HepG2 (cell line): Measurements from ENCODE around the gene RDH16. TPM values are rescaled to one million over a fixed set of nuclear protein-coding genes. Genes with fewer than 3 reads are reported as not detected.

ENCODE experiments used
- ARNTL ChIP-seq: sonication (generic); formaldehyde crosslinking; IDR thresholded peaks from 2 replicates; pipeline ENCODE4 v1.4.0; 2020; ENCODE audit warnings: mild to moderate bottlenecking, missing genetic modification reagents
- CHD2 ChIP-seq: IDR thresholded peaks from 2 replicates; pipeline ENCODE4 v1.6.1; 2011; ENCODE audit warnings: low read depth, low read length, improper control_type of control experiment
- CTCF ChIP-seq: sonication (generic); formaldehyde crosslinking; IDR thresholded peaks from 2 replicates; pipeline ENCODE4 v1.5.0; 2020; ENCODE audit warnings: mild to moderate bottlenecking, missing genetic modification reagents, moderate library complexity
- HHEX ChIP-seq: IDR thresholded peaks from 2 replicates; pipeline ENCODE4 v1.6.1; 2016; ENCODE audit warnings: control low read depth
- HMG20A ChIP-seq: IDR thresholded peaks from 2 replicates; pipeline ENCODE4 v1.6.1; 2016; ENCODE audit warnings: borderline replicate concordance
- HMGA1 ChIP-seq: sonication (generic); formaldehyde crosslinking; conservative IDR thresholded peaks from 2 replicates; pipeline ENCODE4 v1.4.0; 2020; ENCODE audit warnings: missing genetic modification reagents
- NCOA2 ChIP-seq: sonication (generic); formaldehyde crosslinking; IDR thresholded peaks from 2 replicates; pipeline ENCODE4 v1.8.0; 2022; ENCODE audit warnings: inconsistent platforms
- PHF5A ChIP-seq: IDR thresholded peaks from one replicate; pipeline ENCODE4 v1.6.1; 2018; ENCODE audit warnings: low read depth, missing genetic modification reagents; ENCODE audit not compliant: unreplicated experiment
- SNAPC2 ChIP-seq: sonication (generic); formaldehyde crosslinking; IDR thresholded peaks from 2 replicates; pipeline ENCODE4 v1.8.1; 2022; ENCODE audit warnings: mild to moderate bottlenecking, missing genetic modification reagents
- SP4 ChIP-seq: sonication (generic); formaldehyde crosslinking; IDR thresholded peaks from 2 replicates; pipeline ENCODE4 v1.8.1; 2023; ENCODE audit warnings: mild to moderate bottlenecking, missing genetic modification reagents
- TBL1XR1 ChIP-seq: fragments of 150-350 bp; IDR thresholded peaks from 2 replicates; pipeline ENCODE4 v1.6.1; 2014; ENCODE audit warnings: borderline replicate concordance, low read length; ENCODE audit not compliant: partially characterized antibody
- YEATS2 ChIP-seq: sonication (generic); formaldehyde crosslinking; IDR thresholded peaks from 2 replicates; pipeline ENCODE4 v1.4.0; 2020; ENCODE audit warnings: missing genetic modification reagents, borderline replicate concordance
- ZBTB34 ChIP-seq: sonication (generic); formaldehyde crosslinking; IDR thresholded peaks from 2 replicates; pipeline ENCODE4 v1.8.0; 2022; ENCODE audit warnings: mild to moderate bottlenecking, missing genetic modification reagents
- ZBTB39 ChIP-seq: sonication (generic); formaldehyde crosslinking; IDR thresholded peaks from 2 replicates; pipeline ENCODE4 v1.5.0; 2020; ENCODE audit warnings: missing genetic modification reagents
- ZFP82 ChIP-seq: sonication (generic); formaldehyde crosslinking; IDR thresholded peaks from 2 replicates; pipeline ENCODE4 v1.5.1; 2020; ENCODE audit warnings: mild to moderate bottlenecking, missing genetic modification reagents, borderline replicate concordance
- ZFY ChIP-seq: sonication (generic); formaldehyde crosslinking; IDR thresholded peaks from 2 replicates; pipeline ENCODE4 v1.4.0; 2020; ENCODE audit warnings: missing genetic modification reagents
- ZNF124 ChIP-seq: sonication (generic); formaldehyde crosslinking; IDR thresholded peaks from 2 replicates; pipeline ENCODE4 v1.4.0; 2020; ENCODE audit warnings: missing genetic modification reagents
- ZNF710 ChIP-seq: sonication (generic); formaldehyde crosslinking; IDR thresholded peaks from 2 replicates; pipeline ENCODE4 v1.5.0; 2020; ENCODE audit warnings: mild to moderate bottlenecking, missing genetic modification reagents, borderline replicate concordance
- ZNF746 ChIP-seq: sonication (generic); formaldehyde crosslinking; IDR thresholded peaks from 2 replicates; pipeline ENCODE4 v1.8.0; 2022; ENCODE audit warnings: mild to moderate bottlenecking, missing genetic modification reagents
- ZNF770 ChIP-seq: sonication (generic); formaldehyde crosslinking; IDR thresholded peaks from 2 replicates; pipeline ENCODE4 v1.5.0; 2020; ENCODE audit warnings: mild to moderate bottlenecking, missing genetic modification reagents
- polyA plus RNA-seq, 8 experiments: library from polyadenylated mRNA; depleted of rRNA in 3 of 8; stranded (reverse) in 7 of 8; unstranded in 1 of 8; fragments of >200 nt; fragmentation: Illumina TruSeq in 4 of 8; extraction: Trizol in 4 of 8; gene quantifications; 2 replicates each; pipeline versions ENCODE4 v1.2.1 to v1.2.3, GENCODE V29; 2011 to 2016; ENCODE audit warnings: low read depth in 4 of 8, missing spikeins in 1 of 8, mixed read lengths in 1 of 8; ENCODE audit not compliant: insufficient read depth in 1 of 8
- total RNA-seq, 5 experiments: library from RNA; depleted of rRNA; stranded (reverse); fragments of >200 nt; fragmentation: Illumina TruSeq; extraction: Trizol; gene quantifications; 2 replicates each; pipeline ENCODE4 v1.2.3, GENCODE V29; 2016; ENCODE audit warnings: low read depth in 1 of 5

The RDH16 gene
- total and polyA plus RNA-seq, 2 of the 13 experiments (the other 11 are each of a cell fraction or from before 2014, with no cell fraction given) = 0.05 to 0.13 TPM

DNA sequence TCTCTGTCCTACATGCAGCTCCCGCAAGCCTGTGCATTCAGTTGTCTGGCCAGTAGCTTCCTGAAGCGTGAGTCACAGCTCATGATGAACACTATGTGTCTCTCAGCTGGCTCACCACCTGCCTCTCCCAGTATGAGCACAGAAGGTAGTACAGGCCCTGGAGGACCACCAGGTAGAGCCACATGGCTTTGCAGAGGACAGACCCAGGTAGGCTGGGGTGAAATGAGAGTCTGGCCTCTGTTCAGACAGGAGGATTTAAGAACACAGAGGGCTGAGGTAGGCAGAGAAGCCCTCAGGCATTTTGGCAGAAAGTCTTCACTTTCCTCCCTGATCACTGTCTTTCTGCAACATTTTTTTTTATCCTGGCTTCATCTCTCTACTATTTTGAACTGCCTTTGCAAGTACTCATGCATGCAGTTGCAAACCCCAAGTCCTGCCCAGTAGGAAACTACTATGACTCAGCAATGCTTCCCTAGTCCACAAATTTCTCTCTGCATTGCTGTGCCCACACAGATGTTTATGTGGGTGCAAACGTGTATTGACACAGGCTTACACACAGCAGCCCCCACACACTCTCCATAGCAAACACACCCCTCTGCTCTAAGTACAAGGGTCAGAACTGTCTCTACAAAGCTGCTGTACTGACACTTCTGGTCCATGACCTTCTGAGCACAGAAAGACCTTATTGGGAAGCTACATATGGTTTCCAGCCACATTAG lies 15.9 kb downstream of the RDH16 start (continued):
- 0 out of 2 replicates have a peak, but pooled peaks have one; percentile 13 for TF ChIP-seq ZFY
- TF ChIP-seq ZNF710 = peak; percentile 89; the same call in 1 of the 2 replicates
- TF ChIP-seq ZBTB39 (CRISPR knock-in tag) = 0 out of 2 replicates have a peak, but pooled peaks have one; percentile 93
- TF ChIP-seq CTCF (CRISPR knock-in tag) = peak; percentile 1; the same call in 1 of the 2 replicates
- TF ChIP-seq SNAPC2 (CRISPR knock-in tag) = 0 out of 2 replicates have a peak, but pooled peaks have one; percentile 53
- TF ChIP-seq TBL1XR1 = peak; percentile 81
- peak; percentile 78 for TF ChIP-seq HMG20A
- 0 out of 2 replicates have a peak, but pooled peaks have one; percentile 67 for TF ChIP-seq ZNF746 (CRISPR knock-in tag)
- 0 out of 2 replicates have a peak, but pooled peaks have one; percentile 71 for TF ChIP-seq ZFP82 (CRISPR knock-in tag)
- peak; percentile 49; the same call in 1 of the 2 replicates for TF ChIP-seq ZNF770 (CRISPR knock-in tag)
- TF ChIP-seq PHF5A (CRISPR knock-in tag) = peak; percentile 85
- TF ChIP-seq CHD2 = 0 out of 2 replicates have a peak, but pooled peaks have one; percentile 34
- peak; percentile 61; the same call in 1 of the 2 replicates for TF ChIP-seq YEATS2
- TF ChIP-seq HMGA1 (CRISPR knock-in tag) = no peak
- peak; percentile 21; the same call in 1 of the 2 replicates for TF ChIP-seq SP4 (CRISPR knock-in tag)
- no peak for TF ChIP-seq ZBTB34 (CRISPR knock-in tag)
- TF ChIP-seq ZNF124 (CRISPR knock-in tag) = peak; percentile 68; the same call in 1 of the 2 replicates
- peak; percentile 75 for TF ChIP-seq ARNTL (CRISPR knock-in tag)
- peak; percentile 36; the same call in 1 of the 2 replicates for TF ChIP-seq HHEX (CRISPR knock-in tag)
- peak; percentile 91 for TF ChIP-seq NCOA2 (CRISPR knock-in tag)
